HG03139 (cell line): ENCODE results near the gene PTPN1.
A peak's percentile ranks its signal among the peaks of the same experiment; 100 is the strongest.

Experiments used
- ATAC-seq: cut with Tn5 transposase; IDR thresholded peaks from one replicate; pipeline ENCODE4 v1.9.1; 2021; ENCODE audit not compliant: unreplicated experiment

PTPN1 gene

DNA sequence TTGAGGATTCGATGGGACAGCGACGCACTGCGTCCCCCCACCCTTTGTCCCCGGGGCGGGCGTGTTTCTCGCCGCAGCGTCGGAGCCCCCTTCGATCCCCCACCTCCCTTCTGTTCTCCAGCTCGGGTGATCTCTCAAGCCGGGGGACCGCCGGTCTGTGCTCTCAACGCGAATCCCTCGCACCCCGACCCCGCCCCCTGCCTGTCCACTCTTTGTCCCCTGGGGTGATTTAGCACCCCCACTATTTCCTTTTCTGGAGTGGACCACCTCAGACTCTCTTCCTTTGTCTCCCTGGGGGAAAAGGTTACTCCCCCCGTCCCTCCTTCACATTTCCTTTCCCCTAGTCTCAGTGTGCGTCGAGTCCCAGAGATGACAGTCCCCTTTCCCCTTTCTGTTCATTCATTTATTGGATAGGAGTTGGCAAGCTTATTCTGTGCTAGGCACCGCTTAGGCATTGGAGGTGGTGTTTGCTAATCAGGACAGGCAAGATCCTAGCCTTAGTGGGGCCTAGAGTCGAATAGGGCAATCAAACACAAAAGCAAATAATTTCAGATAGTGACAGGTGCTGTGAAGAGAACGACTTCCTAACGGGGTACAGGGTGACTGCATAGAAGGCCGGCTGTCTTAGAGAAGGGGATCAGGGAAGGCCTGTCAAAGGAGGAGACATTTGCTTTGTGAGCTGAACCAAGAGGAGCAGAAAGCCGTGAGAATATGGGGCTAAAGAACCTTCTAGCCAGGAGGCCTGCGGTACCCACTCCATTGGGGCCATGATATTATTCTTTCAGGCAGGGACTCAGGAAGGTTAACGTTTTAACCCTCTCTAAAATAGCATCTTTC lies 741 bp downstream of the PTPN1 start:
- no peak for ATAC-seq

GRCh38 chr20:50512323-50512722 lies 2.1 kb downstream of the PTPN1 start:
- no peak for ATAC-seq

- no peak for ATAC-seq
These were observed 3.2 kb downstream of the PTPN1 start for GRCh38 chr20:50513169-50514034.

DNA sequence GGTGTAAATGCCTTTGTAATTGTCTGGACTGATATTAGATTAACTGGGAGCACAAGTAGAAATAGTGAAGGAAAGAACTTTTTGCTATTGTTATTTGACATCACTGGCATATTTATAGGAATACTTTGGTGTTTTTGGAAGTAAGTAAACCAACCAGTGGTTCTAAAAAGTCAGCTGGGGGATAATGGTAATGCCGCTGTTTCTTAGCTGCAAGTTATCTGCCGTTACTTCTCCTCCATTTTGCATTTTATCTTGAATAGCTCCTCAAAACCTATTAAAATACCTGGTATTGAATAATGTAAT lies 3.8 kb downstream of the PTPN1 start:
- no peak for ATAC-seq

DNA sequence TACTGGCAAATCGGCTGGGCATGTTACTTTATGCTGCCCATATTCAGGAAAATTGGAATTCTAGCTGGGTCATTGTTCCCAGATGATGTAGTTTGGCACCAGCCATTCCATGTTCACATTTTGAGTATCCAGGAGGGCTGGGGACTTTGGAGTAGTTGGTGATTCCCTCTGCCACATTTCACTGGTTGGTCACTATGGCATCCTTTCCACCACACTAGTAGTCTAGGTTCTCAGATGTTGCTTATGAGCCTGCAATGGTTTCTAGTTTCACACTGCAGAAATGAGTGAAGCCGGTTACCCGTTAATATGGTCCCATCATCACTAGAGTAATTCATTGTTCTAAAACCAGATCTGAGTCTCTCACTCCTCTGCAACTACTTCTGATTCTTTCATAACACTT lies 4.6 kb downstream of the PTPN1 start:
- no peak for ATAC-seq

GRCh38 chr20:50515471-50516106 lies 5.4 kb downstream of the PTPN1 start:
- ATAC-seq = no peak

GRCh38 chr20:50516180-50516934 lies 6.2 kb downstream of the PTPN1 start:
- peak; percentile 38 for ATAC-seq

DNA sequence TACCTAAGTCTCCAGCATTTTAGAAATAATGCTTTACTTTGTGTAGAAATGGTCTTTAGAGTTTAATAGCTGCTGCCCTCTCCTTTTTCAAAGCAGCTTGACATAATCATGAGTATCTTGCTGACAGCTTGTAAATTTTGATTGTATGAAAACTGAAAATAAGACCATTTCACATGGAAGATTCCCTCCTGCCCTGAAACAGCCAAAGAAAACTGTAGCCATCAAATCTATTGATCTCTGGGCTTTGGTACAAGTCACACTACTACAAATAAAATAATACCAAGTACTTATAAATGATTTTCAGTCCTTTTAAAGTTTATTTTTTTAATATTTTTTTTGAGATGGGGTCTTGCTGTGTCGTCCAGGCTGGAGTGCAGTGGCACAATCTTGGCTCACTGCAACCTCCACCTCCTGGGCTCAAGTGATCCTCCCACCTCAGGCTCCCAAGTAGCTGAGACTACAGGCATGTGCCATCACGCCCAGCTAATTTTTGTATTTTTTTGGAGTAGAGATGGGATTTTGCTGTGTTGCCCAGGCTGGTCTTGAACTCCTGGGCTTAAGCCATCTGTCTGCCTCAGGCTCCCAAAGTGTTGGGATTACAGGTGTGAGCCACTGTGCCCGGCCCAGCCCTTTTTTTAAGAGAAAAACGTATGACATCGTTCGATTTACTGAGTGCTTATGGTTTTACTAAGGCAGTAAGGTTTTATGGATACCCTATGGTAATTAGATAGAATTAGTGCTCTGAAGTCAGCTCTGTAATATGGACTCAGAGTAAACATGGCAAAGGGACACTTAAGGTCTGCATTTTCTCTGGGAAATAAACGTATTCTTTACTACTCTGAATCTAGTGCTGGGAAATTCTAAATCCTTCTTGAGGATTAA lies 7.0 kb downstream of the PTPN1 start:
- ATAC-seq = no peak

GRCh38 chr20:50517817-50518154 lies 7.6 kb downstream of the PTPN1 start:
- ATAC-seq = no peak

- ATAC-seq = no peak
These were observed 8.1 kb downstream of the PTPN1 start for GRCh38 chr20:50518270-50518721.

- ATAC-seq = no peak
These were observed 9.0 kb downstream of the PTPN1 start for GRCh38 chr20:50519036-50519762.

DNA sequence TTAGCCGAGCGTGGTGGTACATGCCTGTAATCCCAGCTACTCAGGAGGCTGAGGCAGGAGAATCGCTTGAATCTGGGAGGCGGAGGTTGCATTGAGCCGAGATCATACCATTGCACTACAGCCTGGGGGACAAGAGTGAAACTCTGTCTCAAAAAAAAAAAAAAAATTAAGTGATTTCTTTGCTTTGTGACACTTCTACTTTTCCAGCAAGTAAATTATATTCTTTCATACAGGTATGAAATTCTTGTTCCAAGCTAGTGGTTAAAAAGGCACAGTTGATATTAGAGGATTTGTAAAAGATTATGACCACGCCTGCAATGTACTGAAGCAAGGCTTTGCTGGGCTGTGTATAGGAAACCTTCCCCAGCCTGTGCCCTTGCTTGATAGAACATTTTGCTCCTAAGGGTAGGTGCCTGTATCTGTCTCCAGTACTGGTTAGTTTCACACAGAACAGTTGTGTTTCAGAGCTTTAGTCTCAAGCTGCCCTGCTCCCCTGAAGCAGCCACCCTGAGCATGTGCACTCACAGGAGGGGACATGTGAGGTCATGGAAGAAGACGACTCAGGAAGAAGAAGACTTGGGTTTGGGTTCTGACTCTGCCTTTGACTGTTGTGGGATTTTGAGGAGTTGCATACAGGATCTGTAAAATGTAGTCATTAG lies 10.2 kb downstream of the PTPN1 start:
- no peak for ATAC-seq

- ATAC-seq = no peak
These were observed 11.3 kb downstream of the PTPN1 start for GRCh38 chr20:50521221-50522052.

- ATAC-seq = no peak
These were observed 12.0 kb downstream of the PTPN1 start for GRCh38 chr20:50522053-50522674.

DNA sequence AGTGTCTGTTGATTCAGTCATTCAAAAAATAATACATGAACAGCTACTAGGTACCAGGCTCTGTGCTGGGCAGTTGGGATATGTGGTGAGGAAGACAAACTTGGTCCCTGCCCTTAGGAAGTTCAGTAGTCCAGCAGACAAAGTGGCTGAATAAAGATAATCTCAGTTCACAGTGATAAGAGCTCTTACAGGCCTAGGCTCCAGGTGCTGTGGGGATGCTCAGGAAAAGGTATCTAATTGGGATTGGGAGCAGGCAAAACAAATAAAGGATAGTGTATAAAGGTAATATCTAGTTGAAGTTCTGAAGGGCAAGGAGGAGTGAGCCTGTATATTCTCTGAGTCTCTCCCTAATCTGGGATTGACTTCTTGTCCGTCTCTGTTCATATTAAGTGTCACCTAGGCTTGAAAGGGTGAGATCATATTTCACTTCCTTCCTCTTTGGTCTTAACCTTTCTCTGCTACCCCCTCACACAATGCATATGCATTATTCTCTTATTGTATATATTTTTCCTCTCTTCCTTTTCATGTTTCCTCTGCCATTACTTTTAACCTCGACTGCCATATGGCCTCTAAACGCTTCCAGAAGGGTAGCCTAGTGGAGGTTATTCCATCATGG lies 13.5 kb downstream of the PTPN1 start:
- no peak for ATAC-seq

GRCh38 chr20:50525681-50526080 lies 15.5 kb downstream of the PTPN1 start:
- no peak for ATAC-seq

DNA sequence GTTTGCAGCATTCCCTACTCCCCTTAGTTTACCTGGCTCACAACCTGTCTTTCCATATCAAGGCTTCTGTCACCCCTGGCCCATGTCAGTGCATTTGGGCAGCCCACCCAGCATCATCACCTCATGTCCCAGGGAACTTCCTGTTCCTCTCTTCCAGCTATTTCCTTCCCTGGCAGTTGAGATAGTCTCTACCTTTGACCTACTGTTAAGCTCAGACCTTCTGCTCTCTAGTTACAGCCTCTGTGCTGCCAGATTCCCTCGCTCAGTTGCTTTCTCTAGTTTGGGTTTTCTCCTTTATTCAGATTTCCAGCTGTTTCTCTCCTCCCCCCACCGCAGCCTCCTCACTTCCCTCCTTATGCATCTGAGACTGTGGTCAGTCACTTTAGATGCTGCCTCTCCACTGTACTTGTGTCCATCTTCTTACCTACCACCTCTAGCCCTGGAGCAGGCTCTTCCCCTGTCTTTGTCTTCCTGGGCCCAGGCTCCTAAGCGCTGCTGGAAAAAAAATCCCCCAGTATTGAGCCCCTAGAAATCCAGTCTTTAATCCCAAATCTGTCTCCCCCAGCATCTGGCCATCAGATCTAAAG lies 16.3 kb downstream of the PTPN1 start:
- no peak for ATAC-seq
